HG03066 (cell line): ENCODE data around the gene CCDC66.
"Not testable (repeated sequence)": the region's sequence is repeated elsewhere in the genome, so short reads cannot be mapped to it uniquely, and the experiment has no call there.

Source experiments
- ATAC-seq: cut with Tn5 transposase; IDR thresholded peaks from one replicate; pipeline ENCODE4 v1.9.1; 2021; ENCODE audit warnings: low read depth; ENCODE audit not compliant: unreplicated experiment

Gene CCDC66

DNA sequence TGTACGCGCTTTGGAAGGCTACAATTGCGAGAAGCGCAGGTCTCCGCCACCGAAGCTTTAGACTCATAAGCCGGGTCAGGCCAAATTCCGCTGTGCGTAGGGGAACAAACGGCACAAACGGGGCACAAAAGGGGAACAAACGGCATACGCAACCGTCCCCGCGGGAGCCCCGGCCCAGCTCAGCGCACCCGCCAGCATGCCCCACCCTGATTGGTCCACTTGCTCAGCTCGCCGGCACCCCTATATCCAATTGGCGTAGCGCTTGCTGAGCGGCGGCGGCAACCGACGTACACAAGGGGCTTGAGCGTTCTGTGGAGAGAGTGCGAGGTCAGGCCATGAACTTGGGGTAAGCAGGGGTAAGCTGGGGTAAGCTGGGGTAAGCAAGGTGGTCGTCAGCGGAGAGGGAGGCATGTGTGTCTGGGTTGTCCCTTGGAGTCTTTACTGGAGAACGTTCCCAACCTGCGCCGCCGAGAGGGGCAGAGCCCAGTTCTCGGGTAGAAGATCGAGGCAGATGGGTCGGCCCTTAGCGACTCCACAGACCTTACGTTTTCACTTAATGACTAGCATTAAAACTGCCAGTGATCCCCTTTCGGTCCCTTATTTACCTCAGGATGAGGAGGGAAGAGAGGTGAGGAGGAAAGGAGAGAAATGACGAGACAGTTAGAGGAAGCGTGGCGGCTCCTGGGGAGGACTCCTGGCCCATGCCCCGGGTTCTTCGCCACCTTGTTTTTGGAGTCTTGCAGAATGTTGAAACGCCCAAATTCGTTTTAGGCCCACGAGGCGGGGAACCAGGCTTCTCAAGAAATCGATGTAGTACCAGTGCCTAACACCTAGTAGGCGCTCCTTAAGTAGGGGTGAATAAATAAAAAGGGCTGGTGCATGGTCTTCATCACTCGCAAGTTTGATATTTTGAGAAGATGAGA lies at the start of gene CCDC66:
Gene CCDC66, plus strand, starts transcription at position 268 of the 923 bp plus-strand sequence. Its CDS starts 68 bp downstream, at position 336.
- peak; percentile 100 for ATAC-seq

DNA sequence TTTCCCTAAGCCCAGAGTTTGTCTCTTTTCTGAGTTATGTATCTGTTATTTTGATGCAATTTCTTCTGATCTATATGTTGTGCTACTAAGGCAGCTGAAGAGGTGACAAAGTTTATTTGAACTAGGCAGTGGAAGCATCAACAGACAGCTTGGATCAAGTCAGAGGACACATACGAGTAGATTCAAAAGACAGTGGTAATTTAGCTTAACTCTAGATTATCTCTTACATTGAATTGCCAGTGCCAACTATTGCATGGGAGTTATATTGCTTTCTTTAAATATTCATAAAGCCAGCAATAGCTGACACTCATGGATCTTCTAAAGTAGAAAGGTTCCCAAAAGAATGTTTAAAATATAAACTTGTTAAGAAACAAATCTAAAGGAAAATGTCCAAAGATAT lies 37.3 kb upstream of the CCDC66 start:
- ATAC-seq = no peak

DNA sequence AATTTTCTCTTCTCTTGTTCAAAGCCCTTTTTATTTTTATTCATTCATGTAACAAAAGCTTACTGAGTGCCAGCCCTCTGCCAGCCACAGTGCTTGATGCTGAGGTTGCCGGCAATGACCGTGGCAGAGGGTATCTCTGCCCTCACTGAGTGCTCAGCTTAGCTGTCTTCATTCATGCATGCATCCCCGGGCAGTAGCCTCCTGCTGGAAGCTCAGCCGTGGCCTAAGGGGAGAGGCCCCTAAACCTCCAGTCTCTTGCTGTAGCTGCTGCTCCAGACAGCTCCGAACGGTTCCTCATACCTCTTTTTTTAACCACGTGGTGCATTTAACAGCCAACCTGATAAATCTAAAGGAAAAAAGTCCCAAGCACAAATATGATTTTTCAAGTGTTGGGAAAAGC lies 34.6 kb upstream of the CCDC66 start:
- no peak for ATAC-seq

DNA sequence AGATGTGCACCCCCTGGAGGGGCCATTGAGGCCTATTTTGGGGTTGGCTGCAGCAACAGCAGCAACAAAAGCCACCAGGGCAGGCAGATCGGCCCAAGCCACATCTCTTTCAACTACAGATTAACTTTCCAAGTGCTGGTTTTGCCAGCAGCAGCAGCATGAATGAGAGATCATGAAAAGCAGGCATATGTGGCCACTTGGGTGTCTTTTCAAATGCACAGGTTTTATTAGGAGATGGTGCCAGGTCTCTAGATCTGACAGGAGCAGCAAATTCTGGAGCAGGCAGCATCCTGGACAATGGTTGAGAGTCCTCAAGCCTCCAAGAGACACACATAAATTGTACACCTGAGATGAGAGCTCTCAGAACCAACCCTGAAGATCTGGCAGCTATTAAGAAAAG lies 31.7 kb upstream of the CCDC66 start:
- no peak for ATAC-seq

DNA sequence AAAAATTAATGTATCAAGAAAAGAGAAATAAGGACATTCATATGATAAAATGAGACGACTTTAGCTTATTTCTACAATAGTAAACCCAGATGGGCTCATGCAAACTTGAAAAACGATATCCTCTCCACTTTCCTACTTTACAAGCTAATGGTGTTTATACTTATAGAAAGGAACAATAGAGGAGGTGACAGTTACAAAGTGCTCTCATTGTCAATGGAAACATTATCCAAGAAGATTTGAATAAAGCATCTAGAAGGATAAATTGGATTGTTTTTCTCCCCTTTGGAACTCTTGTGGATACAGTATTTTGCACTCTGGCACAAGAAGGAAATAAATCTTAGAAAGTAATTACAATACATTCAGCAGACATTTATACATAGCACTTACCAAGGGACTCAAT lies 20.2 kb upstream of the CCDC66 start:
- no peak for ATAC-seq

DNA sequence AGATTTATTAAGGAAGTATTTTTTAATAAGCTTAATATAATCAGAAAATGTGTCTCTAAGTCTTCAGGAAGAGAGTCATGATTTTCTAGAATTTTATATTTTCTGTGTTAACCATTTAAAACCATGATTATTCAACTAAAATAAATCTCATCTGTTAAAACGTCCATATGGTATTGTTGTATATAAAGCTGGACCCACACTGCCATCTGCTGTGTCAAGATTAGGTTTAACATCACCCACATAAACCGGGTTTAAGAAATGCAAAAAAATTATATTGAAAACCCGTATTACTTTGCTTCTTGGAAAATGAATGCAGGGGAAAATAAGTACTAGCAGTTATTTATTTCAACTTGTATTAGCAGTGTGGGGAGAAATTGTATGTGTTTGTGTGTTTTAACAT lies 9.5 kb upstream of the CCDC66 start:
- no peak for ATAC-seq

DNA sequence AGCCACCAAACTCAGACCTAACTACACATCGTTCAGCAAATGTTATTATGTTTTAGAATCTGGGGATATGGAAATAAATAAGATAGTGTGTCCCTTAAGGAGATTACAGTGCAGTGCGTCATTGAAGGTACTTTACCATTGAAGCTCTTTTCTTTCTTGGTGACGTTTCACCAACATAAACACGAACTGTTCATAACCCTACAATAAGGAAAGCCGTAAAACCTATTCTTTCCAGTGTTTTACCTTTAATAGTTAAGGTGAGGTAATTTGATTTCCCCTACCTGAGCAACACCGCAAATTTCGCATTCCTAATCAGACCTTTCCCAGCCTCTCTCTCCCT lies 826 bp downstream of the CCDC66 start:
- no peak for ATAC-seq

DNA sequence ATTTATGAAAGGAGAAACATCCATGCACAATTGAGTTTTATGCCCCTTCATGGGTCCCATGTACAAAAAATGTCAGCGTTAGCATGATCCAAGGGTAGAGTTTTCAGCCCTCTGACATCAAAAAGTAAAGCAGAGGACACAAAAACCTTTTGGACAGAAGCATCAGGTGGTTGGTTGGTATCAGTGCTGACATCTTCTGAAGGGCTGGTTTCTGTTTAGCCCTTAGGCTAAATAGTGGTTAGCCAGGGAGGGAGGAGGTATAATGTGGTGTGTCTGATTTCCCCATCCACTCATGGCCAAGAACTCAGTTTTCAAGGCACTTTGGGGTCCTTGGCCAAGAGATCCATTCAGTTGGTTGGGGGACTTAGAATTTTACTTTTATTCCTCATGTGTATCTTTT lies 16.5 kb downstream of the CCDC66 start:
- no peak for ATAC-seq

DNA sequence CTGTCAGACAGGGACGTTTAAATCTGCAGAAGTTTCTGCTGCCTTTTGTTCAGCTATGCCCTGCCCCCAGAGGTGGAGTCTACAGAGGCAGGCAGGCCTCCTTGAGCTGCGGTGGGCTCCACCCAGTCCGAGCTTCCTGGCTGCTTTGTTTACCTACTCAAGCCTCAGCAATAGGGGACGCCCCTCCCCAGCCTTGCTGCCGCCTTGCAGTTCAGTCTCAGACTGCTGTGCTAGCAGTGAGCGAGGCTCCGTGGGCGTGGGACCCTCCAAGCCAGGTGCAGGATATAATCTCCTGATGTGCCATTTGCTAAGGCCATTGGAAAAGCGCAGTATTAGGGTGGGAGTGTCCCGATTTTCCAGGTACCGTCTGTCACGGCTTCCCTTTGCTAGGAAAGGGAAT lies 25.0 kb downstream of the CCDC66 start:
- ATAC-seq = not testable (repeated sequence)

DNA sequence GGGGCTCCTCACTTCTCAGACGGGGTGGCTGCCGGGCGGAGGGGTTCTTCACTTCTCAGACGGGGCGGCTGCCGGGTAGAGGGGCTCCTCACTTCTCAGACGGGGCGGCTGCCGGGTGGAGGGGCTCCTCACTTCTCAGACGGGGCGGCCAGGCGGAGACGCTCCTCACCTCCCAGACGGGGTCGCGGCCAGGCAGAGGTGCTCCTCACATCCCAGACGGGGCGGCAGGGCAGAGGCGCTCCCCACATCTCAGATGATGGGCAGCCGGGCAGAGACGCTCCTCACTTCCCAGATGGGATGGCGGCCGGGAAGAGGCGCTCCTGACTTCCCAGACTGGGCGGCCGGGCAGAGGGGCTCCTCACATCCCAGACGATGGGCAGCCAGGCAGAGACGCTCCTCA lies 27.3 kb downstream of the CCDC66 start:
- not testable (repeated sequence) for ATAC-seq

DNA sequence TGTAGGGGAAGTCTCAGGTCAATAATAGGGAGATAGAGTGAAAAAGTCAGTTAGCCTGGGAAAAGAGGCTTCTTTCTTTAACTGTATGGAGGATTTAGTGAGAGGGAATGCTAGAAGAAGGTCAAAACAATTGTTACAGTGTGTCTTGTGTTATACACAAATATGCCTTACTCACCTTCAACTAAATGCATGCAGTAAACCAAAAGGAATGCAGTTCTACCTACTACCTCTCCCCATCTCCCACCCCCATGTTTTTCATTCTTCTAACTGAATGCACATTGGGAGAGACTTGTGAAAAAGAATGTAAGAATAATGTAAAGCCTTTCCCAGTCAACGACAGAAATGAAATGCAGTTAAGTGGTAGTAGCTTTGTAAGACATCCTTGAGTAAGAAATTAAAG lies 33.8 kb downstream of the CCDC66 start:
- no peak for ATAC-seq

DNA sequence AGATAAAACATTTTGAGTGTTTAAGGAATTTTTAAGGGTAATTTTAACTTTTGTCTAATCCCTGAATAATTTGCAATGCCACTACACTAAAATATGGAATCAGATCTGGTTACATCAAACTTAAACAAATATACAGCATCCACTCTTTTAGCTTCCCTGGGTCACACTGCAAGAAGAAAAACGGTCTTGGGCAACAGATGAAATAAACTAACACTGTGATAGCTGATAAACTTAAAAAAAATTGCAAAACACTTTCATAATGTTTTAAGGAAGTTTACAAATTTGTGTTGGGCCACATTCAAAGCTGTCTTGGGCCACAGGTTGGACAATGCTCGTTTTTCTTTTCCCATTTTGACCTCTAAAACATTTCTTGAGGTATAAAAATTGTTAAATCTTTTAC lies 34.3 kb downstream of the CCDC66 start:
- ATAC-seq = no peak

DNA sequence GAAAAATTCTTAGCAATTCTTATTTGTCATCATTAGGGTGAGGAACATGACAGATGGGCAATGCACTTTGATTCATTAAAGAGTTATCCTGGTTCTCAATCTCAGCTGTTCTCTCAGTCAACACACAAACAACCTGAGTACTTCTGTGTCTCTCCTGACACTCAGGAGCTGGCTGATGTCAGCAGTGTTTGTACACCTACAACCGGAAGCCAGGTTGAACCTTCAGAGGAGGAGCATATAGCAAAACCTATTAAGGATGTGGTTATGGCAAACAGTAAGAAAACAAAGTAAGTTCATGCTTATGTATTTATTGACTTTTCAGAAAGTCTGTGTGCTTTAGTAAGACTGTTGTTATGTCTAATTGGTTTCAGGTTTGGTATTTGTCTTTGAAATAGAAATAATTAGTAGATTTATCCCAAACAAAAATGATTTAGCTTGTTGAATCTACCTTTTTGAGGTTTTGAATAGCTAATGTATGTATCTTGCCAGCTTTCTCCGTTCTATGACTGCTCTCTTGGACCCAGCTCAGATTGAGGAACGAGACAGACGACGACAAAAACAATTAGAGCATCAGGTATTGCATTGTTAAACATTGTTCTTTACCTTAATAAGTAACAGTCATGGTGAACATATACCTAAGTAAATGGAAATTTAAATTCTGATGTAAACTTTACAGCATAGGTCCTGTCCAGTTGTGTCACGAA lies 36.6 kb downstream of the CCDC66 start:
- no peak for ATAC-seq

DNA sequence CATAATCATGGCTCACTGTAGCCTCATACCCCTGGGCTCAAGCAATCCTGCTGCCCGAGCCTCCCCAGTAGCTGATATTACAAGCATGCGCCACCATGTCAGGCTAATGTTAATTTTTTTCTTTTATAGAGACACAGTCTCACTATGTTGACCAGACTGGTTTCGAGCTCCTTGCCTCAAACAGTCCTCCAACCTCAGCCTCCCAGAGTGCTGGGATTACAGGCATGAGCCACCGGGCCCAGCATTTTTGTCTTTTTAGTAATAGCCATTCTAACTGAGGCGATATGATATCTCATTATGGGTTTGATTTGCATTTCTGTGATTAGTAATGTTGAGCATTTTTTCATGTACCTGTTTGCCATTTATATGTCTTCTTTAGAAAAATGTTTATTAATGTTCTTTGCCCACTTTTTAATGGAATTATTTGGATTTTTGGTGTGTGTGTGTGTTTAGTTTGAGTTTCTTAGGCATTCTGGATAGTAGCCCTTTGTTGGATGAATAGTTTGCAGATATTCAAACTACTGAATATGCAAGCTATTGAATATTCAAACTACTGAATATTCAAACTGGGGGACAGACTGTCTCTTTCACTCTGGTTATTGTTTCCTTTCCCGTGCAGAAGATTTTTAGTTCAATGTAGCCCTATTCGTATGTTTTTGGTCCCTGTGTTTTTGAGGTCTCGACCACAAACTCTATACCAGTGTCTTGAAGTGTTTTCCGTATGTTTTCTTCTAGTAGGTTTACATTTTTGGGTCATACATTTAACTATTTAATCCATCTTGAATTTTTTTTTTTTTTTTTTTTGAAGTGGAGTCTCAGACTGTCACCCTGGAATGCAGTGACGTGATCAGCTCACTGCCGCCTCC lies 39.2 kb downstream of the CCDC66 start:
- no peak for ATAC-seq

DNA sequence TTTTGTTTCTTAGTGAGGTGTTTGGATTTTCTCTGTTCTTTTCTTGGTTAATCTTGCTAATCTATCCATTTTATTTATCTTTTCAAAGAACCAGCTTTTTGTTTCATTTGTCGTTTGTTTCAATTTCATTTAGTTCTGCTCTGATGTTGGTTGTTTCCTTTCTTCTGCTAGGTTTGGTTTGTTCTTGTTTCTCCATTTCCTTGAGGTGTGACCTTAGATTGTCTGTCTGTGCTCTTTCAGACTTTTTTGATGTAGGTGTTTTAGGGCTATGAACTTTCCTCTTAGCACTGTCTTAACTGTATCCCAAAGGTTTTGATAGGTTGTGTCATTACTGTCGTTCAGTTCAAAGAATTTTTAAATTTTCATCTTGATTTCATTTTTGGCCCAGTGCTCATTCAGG lies 51.5 kb downstream of the CCDC66 start:
- not testable (repeated sequence) for ATAC-seq

DNA sequence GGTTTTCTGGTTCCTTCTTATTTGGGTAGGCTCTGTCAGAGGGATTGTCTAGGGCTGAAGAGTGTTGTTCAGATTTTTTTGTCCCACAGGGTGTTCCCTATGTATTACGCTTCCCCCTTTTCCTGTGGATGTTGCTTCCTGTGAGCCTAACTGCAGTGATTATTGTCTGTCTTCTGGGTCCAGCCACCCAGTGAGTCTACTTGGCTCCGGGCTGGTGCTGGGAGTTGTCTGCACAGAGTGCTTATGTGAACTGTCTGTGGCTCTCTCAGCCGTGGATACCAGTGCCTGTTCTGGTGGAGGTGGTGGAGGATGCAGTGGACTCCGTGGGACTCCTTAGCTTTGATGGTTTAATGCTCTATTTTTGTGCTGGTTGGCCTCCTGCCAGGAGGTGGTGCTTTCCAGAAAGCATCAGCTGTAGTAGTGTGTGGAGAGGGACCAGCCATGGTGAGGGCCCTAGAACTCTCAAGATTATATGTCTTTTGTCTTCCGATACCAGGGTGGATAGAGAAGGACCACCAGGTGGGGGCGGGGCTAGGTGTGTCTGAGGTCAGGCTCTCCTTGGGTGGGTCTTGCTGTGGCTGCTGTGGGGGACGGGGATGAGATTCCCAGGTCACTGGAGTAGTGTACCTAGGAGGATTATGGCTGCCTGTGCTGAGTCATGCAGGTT lies 53.8 kb downstream of the CCDC66 start:
- ATAC-seq = no peak

DNA sequence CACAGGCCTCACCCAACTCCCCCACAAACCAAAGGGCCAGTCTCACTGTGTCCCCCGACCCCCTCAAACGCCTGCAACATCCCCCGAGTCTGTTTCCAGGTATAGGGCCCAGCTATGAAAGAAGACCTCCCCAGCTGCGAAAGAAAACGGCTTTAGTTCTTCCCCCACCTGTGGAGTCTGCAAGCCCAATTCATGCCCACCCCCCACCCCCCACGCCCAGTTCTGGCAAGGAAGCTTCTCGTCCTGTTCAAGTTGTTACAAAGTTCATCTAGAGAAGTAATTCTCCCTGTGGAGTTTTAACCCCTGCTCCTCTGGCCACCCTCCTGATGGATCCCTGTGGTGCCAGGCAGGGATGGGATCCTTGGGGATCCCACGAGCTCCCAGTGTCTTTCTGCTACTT lies 54.4 kb downstream of the CCDC66 start:
- no peak for ATAC-seq

DNA sequence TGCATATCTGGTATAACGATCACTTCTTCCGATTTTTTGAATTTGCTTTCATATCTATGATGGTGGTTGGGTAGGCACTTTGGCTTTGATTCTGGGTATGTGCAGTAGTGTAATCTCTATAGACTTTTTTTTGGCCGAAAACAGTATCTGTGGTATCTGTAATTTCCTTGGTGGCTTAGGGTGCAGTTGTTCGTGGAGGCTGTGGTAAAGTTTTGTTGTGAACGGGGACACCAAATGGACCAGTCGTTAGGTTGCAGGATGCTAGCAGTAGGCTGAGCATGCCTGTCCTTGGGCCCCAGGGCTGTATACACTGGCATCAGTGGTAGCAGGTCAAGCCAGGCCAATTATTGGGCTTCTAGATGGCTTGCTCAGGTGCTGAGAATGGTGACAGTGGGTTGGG lies 55.2 kb downstream of the CCDC66 start:
- no peak for ATAC-seq

DNA sequence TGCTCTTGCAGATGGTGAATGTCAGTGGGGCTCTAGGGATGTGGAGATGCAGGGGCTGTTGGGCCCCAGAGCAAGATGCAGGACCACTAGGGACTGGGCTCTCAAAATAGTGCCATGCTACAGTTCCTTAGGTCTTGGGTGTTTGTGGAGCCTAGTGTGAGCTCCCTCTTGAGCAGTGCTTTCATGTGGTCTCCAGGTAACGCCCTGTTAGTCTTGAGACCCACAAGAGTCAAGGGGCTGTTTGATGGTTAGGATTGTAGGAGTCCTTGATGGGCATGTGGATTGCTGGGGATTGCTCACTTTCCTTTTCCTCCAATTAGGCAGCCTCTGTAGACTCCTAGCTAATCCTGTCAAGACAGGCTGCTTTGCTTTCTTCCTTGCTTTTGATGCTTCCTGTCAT lies 56.0 kb downstream of the CCDC66 start:
- ATAC-seq = no peak

DNA sequence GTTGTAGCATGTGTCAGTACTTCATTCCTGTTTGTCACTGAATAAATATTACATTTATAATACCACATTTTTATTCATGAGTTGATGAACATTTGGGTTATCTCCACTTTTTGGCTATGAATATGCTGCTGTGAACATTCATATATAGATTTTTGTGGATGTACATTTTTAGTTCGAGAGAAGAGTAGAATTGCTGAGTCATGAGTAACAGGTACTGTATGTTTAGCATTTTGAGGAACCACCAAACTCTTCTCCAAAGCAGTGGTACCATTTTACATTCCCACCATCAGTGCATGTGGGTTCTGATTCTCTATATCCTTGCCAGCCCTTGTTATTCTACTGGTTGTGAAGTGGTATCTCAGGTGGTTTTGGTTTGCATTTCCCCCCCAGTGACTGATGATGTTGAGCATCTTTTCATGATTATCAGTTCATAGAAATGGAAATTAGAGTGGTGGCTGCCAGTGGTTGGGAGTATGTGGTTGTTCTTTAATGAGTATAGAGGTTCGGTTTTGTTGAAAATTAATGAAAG lies 59.6 kb downstream of the CCDC66 start:
- ATAC-seq = no peak
